K562 (cell line): ENCODE results near the gene PPFIA1.

Experiments used
- CBX2 ChIP-seq: fragments of 200-600 bp; sonication (generic); IDR thresholded peaks from one replicate; pipeline ENCODE4 v1.6.1; 2012; ENCODE audit warnings: mild to moderate bottlenecking, low read length, inconsistent platforms; ENCODE audit not compliant: insufficient read depth, poor library complexity, severe bottlenecking
- CTCFL ChIP-seq: IDR thresholded peaks from 2 replicates; pipeline ENCODE4 v1.6.1; 2011; ENCODE audit warnings: borderline replicate concordance, low read depth, mild to moderate bottlenecking, moderate library complexity, low read length; ENCODE audit not compliant: insufficient read depth, poor library complexity, severe bottlenecking
- ETV6 ChIP-seq, 3 experiments: fragments of 150-350 bp in 1 of 3; sonication (generic) in 1 of 3; formaldehyde crosslinking in 1 of 3; IDR thresholded peaks; 2 replicates each; pipeline versions ENCODE4 v1.6.1 to v1.8.0; 2014 to 2022; ENCODE audit warnings: borderline replicate concordance in 2 of 3, low read depth in 2 of 3, antibody characterized with exemption in 1 of 3, low read length in 1 of 3, mild to moderate bottlenecking in 1 of 3, missing genetic modification reagents in 1 of 3
- PHF8 ChIP-seq: fragments of 200-600 bp; sonication (generic); IDR thresholded peaks from 2 replicates; pipeline ENCODE4 v1.6.1; 2012; ENCODE audit warnings: mixed run types, mild to moderate bottlenecking, inconsistent platforms, low read length, moderate library complexity, borderline replicate concordance
- ZNF398 ChIP-seq: fragments of 250-450 bp; sonication (Bioruptor Pico); IDR thresholded peaks from 2 replicates; pipeline ENCODE4 v1.8.0; 2021; ENCODE audit warnings: moderate library complexity, mild to moderate bottlenecking, inconsistent platforms

GRCh38 chr11:70332567-70332966 lies 62.1 kb downstream of the PPFIA1 start:
- TF ChIP-seq PHF8 (no peak), CBX2 (no peak), CTCFL (no peak), ZNF398 (CRISPR knock-in tag) (no peak), ETV6 (IDR thresholded peaks at IDR 0.05; ENCODE audit: borderline replicate concordance in 1 of 2, low read depth in 2 of 2, low read length in 1 of 2) (no peak), ETV6 (CRISPR knock-in tag; IDR thresholded peaks at IDR 0.05; ENCODE audit: borderline replicate concordance) (no peak)
